ENCODE measurements around the gene MRTFB.

- peak; percentile 72 for TF ChIP-seq CTCF (IDR thresholded peaks at IDR 0.05; ENCODE audit: insufficient read depth, low read length)
- no peak for TF ChIP-seq POLR2AphosphoS5 (IDR thresholded peaks at IDR 0.05; ENCODE audit: low read depth)
- TF ChIP-seq GABPA (IDR thresholded peaks at IDR 0.05; ENCODE audit: low read depth) = no peak
These were observed 178.3 kb downstream of the MRTFB start for GRCh38 chr16:14249291-14250032.

All from HL-60 (cell line).